ENCODE data around the gene REC114. TPM values are rescaled to one million over a fixed set of nuclear protein-coding genes. Genes with fewer than 3 reads are reported as not detected.

REC114 gene
- total RNA-seq, 1 experiment from 2014 or later: not detected

DNA sequence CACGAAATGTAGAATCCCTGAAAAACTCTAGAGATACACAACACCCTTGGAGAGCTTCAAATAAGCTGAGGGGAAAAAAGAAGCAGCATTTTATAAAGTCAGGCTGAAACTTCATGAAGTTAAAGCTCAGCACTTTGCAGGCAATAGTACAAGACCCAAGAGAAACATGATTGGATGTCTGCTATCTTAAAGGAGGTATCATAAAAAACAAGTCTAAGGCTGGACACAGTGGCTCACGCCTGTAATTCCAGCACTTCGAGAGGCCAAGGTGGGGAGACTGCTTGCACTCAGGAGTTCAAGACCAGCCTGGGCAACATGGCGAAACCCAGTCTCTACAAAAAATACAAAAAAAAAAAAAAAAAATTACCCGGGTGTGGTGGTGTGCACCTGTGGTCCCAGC is 147.3 kb downstream of the REC114 start:
- DNase-seq (ENCODE audit: low read depth, low spot score): no peak
- Histone ChIP-seq H4K20me1 (ENCODE audit: insufficient read depth) (no peaks in the 10 kb centered on the region), H2AFZ (ENCODE audit: low read depth, low read length, poor library complexity, severe bottlenecking) (no peak overlapping the region), H3K9me3 (ENCODE audit: control insufficient read depth in 1 of 2, insufficient read depth in 1 of 2, low read depth in 1 of 2, low read length in 2 of 2) (no peaks in the 10 kb centered on the region), H3K36me3 (ENCODE audit: control insufficient read depth in 1 of 2, insufficient read depth in 2 of 2, low read length in 2 of 2) (peaks cover 18 to 29% of the 10 kb centered on the region in 2 experiments), H3K9me2 (ENCODE audit: insufficient read depth) (no peaks in the 10 kb centered on the region), H3K9ac (ENCODE audit: low read length) (no peak overlapping the region), H3K79me2 (ENCODE audit: insufficient read depth, low read length) (peaks cover 39% of the 10 kb centered on the region), H3K4me3 (replicated peaks in 1 of 2; ENCODE audit: low read depth in 1 of 2, low read length in 2 of 2) (no peak overlapping the region), H3K4me2 (ENCODE audit: low read length) (no peak overlapping the region), H3K27me3 (ENCODE audit: insufficient read depth, low read length) (no peaks in the 10 kb centered on the region), H3K4me1 (ENCODE audit: control insufficient read depth in 1 of 2, insufficient read depth in 2 of 2, low read length in 2 of 2) (no peaks in the 10 kb centered on the region), H3K27ac (ENCODE audit: low read depth, low read length) (no peak overlapping the region)
- BruUV-seq (replicated peaks): no TSS peak
- ChIA-PET POLR2A (no interaction called here), RAD21 (ENCODE audit: low non-redundant PET in 1 of 2, low total read pairs in 2 of 2, uncharacterized antibody in 2 of 2, unreplicated experiment in 2 of 2) (no interaction called here), CTCF (no interaction called here)
- ATAC-seq: no peak
- intact Hi-C loops (cut with micrococcal nuclease): no loop called here
- TF ChIP-seq POLR2AphosphoS5 (IDR thresholded peaks at IDR 0.05; ENCODE audit: low read depth, low read length) (no peak), SRF (IDR thresholded peaks at IDR 0.05; ENCODE audit: low read depth) (no peak), JUND (IDR thresholded peaks at IDR 0.05) (no peak), EZH2 (IDR thresholded peaks at IDR 0.05) (no peak), CBX3 (IDR thresholded peaks at IDR 0.05; ENCODE audit: low read depth) (no peak), EZH2phosphoT487 (IDR thresholded peaks at IDR 0.05; ENCODE audit: borderline replicate concordance) (no peak), SP1 (IDR thresholded peaks at IDR 0.05; ENCODE audit: low read depth) (no peak), TCF7L2 (IDR thresholded peaks at IDR 0.05; ENCODE audit: borderline replicate concordance, extremely low read depth, insufficient read depth, insufficient read length) (no peak), YY1 (IDR thresholded peaks at IDR 0.05; ENCODE audit: extremely low read depth, insufficient replicate concordance, low read depth, low read length) (no peak), EGR1 (IDR thresholded peaks at IDR 0.05; ENCODE audit: low read depth) (no peak)
- TF ChIP-seq, protein P1, sequence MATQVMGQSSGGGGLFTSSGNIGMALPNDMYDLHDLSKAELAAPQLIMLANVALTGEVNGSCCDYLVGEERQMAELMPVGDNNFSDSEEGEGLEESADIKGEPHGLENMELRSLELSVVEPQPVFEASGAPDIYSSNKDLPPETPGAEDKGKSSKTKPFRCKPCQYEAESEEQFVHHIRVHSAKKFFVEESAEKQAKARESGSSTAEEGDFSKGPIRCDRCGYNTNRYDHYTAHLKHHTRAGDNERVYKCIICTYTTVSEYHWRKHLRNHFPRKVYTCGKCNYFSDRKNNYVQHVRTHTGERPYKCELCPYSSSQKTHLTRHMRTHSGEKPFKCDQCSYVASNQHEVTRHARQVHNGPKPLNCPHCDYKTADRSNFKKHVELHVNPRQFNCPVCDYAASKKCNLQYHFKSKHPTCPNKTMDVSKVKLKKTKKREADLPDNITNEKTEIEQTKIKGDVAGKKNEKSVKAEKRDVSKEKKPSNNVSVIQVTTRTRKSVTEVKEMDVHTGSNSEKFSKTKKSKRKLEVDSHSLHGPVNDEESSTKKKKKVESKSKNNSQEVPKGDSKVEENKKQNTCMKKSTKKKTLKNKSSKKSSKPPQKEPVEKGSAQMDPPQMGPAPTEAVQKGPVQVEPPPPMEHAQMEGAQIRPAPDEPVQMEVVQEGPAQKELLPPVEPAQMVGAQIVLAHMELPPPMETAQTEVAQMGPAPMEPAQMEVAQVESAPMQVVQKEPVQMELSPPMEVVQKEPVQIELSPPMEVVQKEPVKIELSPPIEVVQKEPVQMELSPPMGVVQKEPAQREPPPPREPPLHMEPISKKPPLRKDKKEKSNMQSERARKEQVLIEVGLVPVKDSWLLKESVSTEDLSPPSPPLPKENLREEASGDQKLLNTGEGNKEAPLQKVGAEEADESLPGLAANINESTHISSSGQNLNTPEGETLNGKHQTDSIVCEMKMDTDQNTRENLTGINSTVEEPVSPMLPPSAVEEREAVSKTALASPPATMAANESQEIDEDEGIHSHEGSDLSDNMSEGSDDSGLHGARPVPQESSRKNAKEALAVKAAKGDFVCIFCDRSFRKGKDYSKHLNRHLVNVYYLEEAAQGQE (IDR thresholded peaks at IDR 0.05; ENCODE audit: low read depth): no peak
- TF ChIP-seq, protein P2, sequence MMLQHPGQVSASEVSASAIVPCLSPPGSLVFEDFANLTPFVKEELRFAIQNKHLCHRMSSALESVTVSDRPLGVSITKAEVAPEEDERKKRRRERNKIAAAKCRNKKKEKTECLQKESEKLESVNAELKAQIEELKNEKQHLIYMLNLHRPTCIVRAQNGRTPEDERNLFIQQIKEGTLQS (IDR thresholded peaks at IDR 0.05): no peak
- TF ChIP-seq, protein P3, sequence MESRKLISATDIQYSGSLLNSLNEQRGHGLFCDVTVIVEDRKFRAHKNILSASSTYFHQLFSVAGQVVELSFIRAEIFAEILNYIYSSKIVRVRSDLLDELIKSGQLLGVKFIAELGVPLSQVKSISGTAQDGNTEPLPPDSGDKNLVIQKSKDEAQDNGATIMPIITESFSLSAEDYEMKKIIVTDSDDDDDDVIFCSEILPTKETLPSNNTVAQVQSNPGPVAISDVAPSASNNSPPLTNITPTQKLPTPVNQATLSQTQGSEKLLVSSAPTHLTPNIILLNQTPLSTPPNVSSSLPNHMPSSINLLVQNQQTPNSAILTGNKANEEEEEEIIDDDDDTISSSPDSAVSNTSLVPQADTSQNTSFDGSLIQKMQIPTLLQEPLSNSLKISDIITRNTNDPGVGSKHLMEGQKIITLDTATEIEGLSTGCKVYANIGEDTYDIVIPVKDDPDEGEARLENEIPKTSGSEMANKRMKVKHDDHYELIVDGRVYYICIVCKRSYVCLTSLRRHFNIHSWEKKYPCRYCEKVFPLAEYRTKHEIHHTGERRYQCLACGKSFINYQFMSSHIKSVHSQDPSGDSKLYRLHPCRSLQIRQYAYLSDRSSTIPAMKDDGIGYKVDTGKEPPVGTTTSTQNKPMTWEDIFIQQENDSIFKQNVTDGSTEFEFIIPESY (IDR thresholded peaks at IDR 0.05; ENCODE audit: extremely low read depth, insufficient replicate concordance, low read length): no peak
- TF ChIP-seq, protein P4, sequence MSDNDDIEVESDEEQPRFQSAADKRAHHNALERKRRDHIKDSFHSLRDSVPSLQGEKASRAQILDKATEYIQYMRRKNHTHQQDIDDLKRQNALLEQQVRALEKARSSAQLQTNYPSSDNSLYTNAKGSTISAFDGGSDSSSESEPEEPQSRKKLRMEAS (IDR thresholded peaks at IDR 0.05): no peak
